OCI-LY3 (cell line): Measurements from ENCODE around the gene MRPL23.

ENCODE experiments used
- EZH2phosphoT487 ChIP-seq: fragments of 200-600 bp; shearing (Covaris generic); IDR thresholded peaks from 2 replicates; pipeline ENCODE4 v1.6.1; 2018; ENCODE audit warnings: antibody characterized with exemption, mixed run types, low read depth
- TF ChIP-seq, protein P1 (sequence below): fragments of 200-600, 300-600 bp; sonication (generic); IDR thresholded peaks from 2 replicates; pipeline ENCODE4 v1.5.1; 2014; ENCODE audit warnings: antibody characterized with exemption, low read length, low read depth

DNA sequence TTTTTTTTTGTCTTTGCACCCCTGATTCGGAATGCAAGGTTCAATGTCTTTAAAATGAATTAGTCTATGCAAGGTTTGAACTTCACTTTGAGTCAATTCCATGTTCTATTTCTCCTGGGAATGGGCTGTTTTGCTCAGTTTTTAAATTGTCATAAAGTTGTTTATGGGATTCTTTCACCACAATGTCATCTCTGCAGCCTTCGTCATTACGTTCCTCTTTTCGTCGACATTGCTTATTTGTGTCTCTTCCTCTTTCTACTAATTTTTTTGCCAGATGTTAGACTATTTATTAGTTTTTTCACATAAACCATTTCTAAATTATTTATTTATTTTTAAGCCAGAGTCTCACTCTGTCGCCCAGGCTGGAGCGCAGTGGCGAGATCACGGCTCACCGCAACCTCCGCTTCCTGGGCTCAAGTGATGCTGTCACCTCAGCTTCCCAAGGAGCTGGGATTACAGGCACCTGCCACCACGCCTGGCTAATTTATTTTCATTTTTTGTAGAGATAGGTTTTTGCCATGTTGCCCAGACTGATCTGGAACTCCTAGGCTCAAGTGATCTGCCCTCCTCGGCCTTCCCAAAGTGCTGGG, 34.7 kb upstream of the MRPL23 start:
- TF ChIP-seq, protein P1, sequence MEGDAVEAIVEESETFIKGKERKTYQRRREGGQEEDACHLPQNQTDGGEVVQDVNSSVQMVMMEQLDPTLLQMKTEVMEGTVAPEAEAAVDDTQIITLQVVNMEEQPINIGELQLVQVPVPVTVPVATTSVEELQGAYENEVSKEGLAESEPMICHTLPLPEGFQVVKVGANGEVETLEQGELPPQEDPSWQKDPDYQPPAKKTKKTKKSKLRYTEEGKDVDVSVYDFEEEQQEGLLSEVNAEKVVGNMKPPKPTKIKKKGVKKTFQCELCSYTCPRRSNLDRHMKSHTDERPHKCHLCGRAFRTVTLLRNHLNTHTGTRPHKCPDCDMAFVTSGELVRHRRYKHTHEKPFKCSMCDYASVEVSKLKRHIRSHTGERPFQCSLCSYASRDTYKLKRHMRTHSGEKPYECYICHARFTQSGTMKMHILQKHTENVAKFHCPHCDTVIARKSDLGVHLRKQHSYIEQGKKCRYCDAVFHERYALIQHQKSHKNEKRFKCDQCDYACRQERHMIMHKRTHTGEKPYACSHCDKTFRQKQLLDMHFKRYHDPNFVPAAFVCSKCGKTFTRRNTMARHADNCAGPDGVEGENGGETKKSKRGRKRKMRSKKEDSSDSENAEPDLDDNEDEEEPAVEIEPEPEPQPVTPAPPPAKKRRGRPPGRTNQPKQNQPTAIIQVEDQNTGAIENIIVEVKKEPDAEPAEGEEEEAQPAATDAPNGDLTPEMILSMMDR, result no peak
- no peak for TF ChIP-seq EZH2phosphoT487
